ENCODE data around the gene ZNRF3.
"Not testable (repeated sequence)": the region's sequence is repeated elsewhere in the genome, so short reads cannot be mapped to it uniquely, and the experiment has no call there.

ZNRF3 gene

DNA sequence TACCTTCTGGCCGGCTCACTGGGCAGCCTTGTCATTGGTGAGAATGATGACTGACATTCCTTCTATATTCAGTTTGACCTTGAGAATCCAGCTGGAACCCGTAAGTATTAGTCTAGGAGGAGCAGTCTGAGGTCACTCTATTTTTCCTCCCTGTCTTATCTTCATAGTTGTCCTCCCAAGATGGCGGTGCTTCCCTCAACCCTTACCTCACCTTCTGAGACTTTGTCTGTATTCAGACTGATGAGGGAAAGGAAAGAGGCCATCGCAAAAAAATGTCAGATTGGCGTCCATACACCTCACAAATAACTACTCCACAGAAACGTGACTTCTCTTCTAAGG lies 195.5 kb downstream of the ZNRF3 start:
- H3K27ac ChIP-seq = peak overlapping the region; percentile 42; the same call in 1 of the 2 replicates

DNA sequence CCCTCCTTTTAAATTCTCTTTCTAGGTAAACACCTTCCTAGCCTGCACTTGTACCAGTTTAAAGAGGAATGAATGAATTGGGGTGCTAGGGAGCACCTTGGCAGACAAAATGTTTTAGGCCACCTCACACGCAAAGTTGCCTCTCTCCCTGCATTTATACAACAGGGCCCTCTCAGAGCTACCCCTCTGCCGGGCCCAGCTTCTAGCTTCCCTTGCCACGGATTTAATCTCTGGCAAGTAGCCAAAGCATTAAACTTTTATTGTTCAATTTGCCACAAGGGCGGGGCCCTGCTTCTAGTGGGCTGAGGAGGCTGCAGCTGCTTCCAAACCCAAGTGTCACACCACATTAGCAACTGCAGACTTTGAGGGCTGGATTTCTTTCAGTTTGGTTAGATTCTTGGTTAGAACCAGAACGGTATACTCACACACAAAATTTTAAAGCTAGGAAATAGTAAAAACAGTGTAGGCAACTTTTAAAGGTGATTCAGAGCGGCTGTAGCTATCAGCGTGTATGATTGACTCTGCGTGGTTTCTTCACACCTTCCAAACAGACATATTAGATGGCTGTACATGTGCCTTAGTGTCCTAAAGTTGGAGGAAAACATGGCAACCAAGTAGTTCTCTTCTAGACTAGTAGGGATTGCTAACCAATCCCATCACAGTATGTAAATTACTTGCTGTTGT lies 196.0 kb downstream of the ZNRF3 start:
- H3K27ac ChIP-seq = peak overlapping the region; percentile 42
- TF ChIP-seq, protein P1, sequence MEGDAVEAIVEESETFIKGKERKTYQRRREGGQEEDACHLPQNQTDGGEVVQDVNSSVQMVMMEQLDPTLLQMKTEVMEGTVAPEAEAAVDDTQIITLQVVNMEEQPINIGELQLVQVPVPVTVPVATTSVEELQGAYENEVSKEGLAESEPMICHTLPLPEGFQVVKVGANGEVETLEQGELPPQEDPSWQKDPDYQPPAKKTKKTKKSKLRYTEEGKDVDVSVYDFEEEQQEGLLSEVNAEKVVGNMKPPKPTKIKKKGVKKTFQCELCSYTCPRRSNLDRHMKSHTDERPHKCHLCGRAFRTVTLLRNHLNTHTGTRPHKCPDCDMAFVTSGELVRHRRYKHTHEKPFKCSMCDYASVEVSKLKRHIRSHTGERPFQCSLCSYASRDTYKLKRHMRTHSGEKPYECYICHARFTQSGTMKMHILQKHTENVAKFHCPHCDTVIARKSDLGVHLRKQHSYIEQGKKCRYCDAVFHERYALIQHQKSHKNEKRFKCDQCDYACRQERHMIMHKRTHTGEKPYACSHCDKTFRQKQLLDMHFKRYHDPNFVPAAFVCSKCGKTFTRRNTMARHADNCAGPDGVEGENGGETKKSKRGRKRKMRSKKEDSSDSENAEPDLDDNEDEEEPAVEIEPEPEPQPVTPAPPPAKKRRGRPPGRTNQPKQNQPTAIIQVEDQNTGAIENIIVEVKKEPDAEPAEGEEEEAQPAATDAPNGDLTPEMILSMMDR (IDR thresholded peaks at IDR 0.05) = no peak
- no peak for TF ChIP-seq ZFX (IDR thresholded peaks at IDR 0.05; ENCODE audit: borderline replicate concordance)

More for the DNA sequence above, 195.5 kb downstream of the ZNRF3 start:
- TF ChIP-seq, protein P1 (IDR thresholded peaks at IDR 0.05) = no peak
- no peak for TF ChIP-seq ZFX (IDR thresholded peaks at IDR 0.05; ENCODE audit: borderline replicate concordance)

DNA sequence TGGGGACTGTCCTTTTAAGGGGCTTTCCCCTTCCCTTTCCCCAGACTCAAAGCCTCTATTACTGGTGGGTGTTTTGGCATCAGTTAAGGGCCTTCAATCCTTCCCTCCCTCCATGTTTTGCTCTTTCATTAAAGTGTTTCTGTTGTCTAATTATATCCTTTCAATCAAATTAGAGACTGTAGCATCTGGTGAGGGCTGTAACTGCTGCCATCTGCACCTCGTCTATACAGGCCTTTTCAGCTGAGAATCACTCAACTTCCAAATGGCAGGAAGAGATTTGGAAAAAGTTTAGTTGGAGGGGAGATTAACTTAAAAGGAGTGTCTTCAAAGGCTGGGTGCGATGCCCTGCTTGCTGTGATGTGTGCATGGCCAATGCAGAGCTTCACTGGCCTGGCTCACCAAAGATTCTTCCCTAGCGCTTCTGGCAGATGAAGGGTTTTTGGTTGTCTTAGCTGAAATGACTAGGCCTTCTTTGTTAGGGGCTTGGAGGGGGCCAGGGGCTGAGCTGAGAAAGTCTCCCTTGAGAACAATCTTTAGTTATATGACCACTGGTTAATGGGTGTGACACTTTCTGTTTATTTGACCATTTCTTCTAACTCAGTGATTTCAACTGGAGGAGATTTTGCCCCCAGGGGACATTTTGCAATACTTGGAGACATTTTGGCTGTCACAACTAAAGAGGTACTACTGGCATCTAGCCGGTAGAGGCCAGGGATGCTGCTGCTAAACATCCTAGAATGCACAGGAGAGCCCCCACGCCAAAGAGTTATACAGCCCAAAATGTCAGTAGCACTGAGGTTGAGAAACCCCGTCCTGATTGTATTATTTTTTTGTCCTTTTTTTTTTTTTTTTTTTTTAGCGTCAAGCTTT lies 197.0 kb downstream of the ZNRF3 start:
- TF ChIP-seq ZFX (IDR thresholded peaks at IDR 0.05; ENCODE audit: borderline replicate concordance) = no peak
- TF ChIP-seq, protein P1 (IDR thresholded peaks at IDR 0.05) = no peak
- H3K27ac ChIP-seq = no peak overlapping the region

DNA sequence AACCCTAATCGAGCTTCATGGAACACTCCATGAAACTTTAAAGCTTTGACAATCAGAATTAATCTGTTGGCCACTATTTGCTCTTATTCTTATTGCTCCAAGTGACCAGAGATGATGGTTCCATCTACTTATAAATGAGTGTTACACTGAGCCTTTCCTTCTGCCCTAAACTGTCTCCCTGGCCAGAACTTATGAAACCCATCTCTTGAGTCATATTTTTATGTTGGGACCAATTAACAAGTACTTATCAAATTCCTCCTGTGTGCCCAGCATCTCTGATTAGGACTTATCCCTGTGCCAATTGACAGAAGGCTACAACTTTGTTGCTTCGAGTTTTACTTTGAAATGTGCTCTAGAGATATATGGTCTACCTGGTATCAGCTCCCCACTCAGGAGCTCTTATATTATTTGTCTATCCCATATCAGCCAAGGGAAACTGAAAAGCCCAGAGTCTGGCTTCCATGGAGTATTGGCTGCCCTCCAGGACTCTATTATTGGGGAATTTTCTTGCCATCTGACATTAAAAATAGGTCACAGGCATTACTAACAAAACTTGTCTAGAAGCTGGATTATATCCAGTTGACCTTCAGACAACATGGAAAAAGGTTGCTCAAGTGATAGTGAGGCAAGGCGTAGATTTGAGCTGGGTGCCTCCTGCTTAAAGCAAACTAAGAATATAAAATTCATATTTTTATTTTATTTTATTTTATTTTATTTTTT lies 198.3 kb downstream of the ZNRF3 start:
- no peak for TF ChIP-seq ZFX (IDR thresholded peaks at IDR 0.05; ENCODE audit: borderline replicate concordance)
- TF ChIP-seq, protein P1 (IDR thresholded peaks at IDR 0.05) = no peak
- H3K27ac ChIP-seq = no peak overlapping the region

DNA sequence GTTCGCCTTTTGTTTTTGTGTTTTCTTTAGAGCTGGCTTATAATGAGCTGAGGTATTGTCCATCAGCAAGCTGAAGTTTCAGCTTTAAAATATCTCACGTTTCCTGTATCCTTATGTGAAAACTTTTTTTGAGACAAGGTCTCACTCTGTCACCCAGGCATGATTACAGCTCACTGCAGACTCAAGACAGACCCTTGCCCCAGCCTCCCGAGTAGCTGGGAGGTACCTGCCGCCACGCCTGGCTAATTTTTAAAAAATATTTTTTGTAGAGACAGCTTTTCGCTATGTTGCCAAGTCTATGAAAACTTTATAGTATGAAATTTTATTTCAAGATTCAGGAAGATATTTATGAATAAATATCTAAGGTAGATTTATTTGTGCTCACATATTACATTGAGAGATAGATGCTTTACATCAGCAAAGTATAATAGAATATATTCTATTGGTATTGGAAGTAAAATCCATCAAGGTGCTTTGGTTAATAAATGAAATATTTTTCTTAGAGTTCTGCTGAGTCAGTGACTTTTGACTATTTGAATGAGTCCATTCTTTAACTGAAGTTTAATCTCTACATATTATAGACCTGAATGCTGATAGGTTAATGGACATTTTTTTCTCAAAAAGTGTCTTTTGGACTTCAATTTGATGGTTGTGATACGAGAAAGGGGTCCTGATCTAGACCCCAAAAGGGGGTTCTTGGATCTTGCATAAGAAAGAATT lies 199.6 kb downstream of the ZNRF3 start:
- no peak overlapping the region for H3K27ac ChIP-seq
- TF ChIP-seq, protein P1 (IDR thresholded peaks at IDR 0.05) = no peak
- no peak for TF ChIP-seq ZFX (IDR thresholded peaks at IDR 0.05; ENCODE audit: borderline replicate concordance)

DNA sequence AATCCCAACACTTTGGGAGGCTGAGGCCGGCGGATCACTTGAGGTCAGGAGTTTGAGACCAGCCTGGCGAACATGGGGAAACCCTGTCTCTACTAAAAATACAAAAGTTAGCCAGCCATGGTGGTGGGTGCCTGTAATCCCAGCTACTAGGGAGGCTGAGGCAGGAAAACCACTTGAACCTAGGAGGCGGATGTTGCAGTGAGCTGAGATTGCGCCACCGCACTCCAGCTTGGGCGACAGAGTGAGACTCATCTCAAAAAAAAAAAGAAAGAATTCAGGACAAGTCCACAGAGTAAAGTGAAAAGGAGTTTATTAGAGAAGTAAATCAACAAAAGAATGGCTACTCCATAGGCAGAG lies 200.2 kb downstream of the ZNRF3 start:
- not testable (repeated sequence) for H3K27ac ChIP-seq

DNA sequence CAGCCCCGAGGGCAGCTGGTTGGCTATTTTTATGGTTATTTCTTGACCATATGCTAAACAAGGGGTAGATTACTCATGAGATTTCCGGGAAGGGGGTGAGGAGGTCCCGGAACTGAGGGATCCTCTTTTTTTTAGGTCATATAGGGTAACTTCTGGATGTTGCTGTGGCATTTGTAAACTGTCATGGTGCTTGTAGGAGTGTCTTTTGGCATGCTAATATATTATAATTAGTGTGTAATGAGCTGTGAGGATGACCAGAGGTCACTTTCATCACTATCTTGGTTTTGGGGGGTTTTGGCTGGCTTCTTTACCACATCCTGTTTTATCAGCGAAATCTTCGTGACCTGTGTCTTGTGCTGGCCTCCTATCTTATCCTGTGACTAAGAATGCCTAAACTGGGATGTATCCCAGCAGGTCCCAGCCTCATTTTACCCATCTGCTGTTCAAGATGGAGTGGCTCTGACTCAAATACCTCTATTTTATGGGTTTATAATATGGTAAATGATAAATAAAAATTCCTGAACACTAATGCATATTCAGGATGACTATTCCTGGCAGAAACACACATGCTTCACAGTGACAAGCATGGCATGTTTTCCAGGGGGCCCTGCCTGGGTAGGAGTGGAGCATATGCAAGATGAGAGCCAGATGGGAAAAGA lies 200.7 kb downstream of the ZNRF3 start:
- H3K27ac ChIP-seq = no peak overlapping the region
- TF ChIP-seq ZFX (IDR thresholded peaks at IDR 0.05; ENCODE audit: borderline replicate concordance) = no peak
- TF ChIP-seq, protein P1 (IDR thresholded peaks at IDR 0.05) = no peak
